NCI-H128 (cell line): Measurements from ENCODE around the gene PSMC3.

Experiments used
- DNase-seq: peaks from one replicate; lab custom pipeline; 2025; ENCODE audit not compliant: unreplicated experiment; lab: John Stamatoyannopoulos, UW

PSMC3 gene

DNA sequence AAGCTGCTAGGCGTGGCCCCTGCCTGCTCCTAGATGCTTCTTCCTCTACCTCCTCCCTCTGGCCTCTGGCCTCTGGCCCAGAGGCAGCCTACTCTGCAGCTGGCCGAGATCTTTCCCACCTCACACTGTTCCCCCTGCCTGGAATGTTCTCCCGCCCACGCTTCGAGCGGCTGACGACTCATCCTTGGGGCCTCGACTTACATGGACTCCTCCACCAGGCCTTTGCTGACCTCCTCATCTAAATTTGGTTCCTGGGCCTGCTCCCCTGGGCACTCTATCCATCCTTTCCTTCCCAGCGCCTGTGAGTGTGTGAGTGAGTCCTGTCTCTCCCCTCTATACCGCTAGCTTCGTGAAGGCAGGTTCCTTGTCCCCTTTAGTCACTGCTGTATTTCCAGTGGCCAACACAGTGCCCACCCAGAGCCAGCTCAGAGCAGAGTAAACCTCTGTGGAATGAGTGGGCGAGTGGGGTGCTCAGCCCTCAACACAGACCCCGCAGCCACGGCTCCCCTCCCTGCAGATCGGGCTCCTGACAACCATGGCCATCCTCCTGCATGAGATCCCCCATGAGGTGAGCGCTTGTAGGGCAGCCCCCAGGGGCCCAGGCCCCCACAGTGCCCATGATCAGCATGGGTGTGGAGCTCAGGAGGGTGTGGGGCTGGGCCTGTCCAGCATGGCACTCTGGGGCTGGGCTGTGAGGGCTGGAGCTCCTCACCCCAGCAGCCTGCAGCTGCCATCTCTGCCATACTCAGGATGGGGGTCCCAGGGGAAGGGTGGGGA is 12.1 kb downstream of the PSMC3 start:
- DNase-seq, result no peak

DNA sequence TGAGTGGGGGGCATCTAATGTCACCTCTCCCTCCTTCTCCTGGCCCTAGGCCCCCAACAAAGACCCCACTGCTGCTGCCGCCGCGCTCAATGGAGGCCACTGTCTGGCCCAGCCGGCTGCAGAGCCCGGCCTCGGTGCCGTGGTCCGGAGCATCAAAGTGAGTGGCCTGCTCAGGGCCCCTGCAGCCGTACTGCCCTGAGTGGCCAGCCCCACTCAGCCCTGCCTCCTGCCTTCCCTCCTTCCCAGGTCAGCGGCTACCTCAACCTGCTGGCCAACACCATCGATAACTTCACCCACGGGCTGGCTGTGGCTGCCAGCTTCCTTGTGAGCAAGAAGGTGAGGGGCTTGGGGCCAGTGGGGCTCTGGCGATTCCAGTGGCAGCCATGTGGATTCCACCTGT is 12.9 kb downstream of the PSMC3 start:
- no peak for DNase-seq

DNA sequence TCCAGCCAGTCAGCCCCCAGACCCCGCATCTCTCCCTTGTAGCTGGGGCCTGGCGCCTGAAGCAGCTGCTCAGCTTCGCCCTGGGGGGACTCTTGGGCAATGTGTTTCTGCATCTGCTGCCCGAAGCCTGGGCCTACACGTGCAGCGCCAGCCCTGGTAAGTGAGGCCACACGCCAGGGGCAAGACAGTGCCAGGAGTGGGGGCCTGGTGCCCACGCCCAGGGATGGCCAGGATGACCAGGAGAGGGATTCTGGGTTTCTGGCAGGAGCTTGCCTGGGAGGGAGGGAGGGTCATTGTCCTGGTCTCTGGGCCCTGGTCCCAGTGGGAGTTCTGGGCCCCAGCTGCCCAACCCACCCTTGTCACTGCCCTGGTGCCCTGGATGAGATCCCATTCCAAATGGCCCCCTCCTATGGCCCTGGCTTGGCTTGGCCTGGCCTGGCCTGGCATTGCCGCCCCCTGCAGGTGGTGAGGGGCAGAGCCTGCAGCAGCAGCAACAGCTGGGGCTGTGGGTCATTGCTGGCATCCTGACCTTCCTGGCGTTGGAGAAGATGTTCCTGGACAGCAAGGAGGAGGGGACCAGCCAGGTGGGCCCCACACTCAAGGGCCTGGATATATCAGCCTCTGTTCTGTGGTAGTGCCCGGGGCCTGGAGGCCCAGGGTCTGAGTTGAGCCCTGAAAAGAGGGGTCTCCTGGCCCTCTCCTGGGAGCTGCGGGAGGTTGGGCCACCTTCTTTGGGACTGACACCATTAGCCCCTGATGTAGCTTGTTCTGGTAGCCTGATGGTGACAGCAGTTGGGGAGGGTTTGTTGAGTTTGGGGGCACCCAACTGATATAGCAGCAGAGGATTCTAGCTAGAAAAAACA is 14.1 kb downstream of the PSMC3 start:
- DNase-seq, result no peak

DNA sequence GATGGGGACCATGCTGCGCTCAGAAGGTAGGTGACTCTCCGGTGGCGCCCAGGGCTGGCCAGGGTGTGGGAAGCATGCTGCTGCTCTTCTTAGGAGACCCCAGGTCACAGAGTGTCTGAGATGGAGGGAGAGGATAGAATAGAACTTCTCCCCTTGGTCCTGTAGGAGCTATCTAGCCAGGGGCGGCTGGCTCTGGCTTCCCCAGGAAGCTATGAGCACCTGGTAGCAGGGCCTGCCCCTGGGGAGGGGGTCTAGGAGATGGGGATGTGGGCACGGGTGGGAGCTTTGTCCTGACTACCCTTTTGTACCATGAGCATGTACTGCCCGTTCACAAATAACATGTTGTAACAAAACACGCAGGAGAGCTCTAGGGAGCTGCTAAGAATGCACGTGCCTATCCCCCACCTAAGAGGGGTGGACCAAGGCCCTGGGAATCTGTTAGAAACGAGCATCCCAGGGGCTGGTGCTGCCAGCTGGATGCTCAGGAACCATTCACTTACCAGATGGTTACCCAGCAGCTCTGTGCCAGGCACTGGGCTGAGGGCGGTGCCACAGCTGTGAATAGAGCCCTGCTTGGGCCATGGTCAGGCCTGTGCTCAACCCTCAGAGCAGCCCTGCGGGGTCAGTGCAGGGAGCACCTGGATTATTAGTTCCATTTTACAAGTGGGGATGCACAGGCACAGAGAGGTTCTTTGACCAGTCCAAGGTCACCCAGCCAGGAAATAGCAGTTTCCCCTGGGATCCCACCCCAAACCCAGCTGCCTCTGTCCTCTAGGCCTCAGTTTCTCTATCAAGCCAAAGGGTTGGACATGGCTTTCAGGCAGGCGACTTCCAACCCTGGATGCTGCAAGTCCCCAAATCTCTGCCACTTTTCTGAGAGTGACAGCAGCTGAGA is 15.6 kb downstream of the PSMC3 start:
- DNase-seq, result no peak

DNA sequence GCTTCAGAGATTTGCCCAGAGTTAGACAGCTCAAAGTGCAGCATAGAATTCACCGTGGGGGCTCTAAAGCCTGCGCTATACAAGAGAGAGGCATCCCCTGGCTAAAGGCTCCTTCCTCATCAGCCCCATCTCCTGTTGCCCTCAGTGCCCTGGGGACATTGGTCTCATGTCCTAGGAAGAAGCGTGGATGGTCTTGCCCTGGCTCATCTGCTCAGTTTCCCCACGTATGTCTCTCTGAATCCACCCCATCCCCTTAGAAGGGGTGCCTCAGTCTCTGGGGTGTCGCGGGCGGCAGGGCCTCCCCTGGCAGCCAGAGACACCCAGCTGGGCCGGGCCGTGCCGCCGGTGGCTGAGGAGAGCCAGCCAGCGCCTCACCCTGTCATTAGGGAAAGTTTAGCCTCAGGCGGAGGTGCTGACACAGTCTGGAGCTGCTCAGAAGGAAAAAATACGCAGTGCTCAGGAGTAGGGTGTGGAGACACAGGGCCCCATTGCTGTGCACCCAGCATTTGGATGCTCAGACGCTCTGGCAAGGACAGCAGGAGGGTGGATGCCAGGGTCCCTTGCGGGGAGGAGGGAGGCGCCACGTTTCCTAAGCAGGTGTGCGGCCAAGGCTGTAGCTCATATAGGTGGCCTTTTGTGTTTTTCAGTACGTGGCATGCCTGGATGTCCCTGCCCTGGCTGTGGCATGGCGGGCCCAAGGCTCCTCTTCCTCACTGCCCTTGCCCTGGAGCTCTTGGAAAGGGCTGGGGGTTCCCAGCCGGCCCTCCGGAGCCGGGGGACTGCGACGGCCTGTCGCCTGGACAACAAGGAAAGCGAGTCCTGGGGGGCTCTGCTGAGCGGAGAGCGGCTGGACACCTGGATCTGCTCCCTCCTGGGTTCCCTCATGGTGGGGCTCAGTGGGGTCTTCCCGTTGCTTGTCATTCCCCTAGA is 16.5 kb downstream of the PSMC3 start:
- no peak for DNase-seq

DNA sequence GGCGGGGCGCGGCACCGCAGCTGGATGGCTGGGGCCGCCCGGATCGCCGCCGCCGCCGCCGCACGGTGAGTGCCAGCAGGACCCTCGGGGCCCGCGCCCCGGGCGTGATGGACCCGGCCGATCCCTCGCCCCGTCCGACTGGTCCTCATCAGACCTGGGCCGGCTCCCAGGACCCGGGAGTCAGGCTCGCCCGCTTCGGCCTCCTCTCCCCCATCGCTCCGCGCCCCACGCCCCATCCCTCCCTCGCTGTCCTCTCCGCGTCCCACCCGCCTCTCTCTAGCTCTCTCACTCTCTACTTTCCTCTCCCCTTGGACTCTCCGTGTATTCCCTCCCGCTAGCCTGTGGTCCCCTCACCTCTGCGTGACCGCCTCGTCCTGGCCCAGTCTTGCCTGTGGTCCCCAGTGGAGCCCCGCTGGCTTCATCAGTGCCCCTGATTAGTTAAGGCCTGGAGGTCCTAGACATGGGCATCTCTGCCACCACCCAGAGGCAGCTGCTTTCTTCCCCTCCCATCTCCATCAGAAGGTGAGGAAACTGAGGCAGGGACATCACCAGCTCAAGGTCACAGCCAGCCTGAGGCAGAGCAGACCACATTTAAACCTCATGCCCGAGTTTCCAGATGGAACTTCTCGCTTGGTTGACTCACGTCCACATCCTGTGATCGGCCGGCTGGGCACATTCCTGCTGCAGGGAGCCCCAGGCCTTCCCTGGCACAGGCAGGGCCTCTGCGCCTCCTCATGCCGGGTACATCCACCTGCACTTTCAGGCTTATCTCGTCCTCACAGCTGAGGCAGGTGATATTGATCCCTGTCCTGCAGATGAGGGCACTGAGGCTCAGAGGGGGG is 17.4 kb downstream of the PSMC3 start:
- no peak for DNase-seq

DNA sequence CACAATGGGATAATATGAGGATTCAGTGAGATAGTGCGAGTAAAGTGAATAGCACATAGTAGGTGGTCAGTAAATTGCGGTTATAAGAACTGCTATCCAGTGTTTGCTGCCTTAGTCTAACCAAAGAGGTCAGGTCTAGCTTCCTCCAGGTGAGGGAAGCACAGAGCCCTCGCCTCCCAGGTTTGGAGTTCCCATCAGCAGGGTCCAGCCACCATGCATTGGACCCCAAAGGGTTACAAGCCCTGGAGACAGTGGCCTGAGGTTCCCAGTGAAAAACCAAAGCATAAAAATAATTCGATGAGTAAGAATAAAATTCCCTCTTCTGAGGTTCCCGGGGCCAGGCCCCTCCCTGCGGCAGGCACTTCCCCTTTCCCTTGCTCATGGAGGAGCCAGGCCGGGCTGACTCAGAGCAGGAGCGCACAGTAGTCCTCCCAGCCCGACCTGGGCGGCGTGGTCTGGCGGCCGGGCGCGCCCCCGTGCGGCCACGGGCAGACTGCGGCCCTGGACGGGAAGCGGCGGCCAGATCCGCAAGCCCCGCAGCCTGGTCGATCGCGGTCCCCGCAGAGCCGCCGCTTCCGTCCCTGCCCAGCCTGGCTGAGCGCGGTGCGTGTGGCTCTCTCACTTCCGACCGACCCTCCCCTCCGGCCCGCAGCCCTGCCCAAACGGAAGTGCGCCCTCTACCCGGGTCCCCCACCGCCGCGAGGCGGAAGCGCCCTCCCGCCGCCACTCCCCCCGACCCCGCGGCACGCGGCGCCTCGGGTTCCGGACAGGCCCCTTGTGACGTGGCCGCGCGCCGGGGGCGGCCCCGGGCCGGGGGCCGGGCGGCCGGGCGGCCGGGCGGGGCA is 18.3 kb downstream of the PSMC3 start, which contains the start of gene SLC39A13:
Gene SLC39A13 (plus strand): TSS at position 845 of the 845 bp plus-strand sequence. CDS start 1,505 bp downstream, outside the sequence.
- DNase-seq, result peak; percentile 89

DNA sequence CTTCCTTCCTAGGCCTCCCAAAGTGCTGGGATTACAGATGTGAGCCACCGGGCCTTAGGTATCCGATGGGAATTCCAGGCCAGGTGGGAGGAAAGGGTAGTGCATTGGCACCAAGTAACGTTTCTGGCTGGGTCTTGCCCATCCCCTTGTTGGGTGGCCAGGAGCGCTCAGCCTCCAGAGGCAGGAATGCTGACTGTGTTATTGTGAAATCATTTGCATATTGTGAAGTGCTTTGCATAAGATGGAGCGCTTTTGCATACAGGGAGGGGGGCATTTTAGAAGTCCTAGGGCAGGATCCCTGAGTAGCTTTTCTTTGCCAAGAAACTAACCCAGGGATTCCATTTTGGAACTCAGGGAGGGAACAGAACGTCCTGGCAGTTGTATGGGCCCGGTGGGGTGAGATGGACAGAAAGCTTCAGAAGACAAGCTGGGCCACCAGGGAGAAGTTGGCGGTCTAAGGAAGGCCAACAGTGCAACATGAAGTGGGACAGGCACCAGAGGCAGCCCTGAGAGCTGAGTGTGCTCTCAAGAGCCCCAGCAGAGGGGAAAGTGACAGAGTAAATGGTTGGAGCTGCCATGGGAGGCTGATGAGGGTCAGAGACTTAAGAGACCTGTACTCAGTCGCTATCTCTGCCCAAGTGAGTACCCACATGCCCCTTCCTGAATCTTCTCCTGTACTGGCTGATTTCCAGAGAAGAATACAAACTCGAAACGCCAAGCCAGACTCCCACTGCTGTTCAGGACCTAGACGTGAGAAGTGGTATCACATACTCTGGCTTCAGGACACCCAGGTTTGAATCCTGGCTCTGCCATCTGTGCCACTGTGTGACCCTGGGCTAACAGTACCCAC is 19.1 kb downstream of the PSMC3 start:
- no peak for DNase-seq

DNA sequence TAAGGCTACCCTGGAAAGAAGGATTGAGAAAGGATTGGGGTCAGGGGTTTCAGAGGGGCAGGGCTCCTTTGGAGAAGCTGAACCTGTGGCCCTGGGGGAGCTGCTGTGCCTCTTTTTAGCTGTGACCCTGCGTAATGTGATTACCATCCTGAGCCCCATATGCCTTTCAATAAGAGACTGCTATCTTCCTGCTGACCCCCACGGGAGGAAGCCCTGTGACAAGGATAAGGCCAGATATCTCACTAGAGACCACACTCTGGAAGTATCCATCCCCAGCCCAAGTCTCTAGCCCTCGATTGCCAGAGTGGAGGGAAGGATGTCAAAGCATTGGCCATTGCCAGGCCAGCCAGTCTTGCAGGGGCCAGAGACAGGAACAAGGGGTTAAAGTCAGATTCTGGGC is 22.7 kb downstream of the PSMC3 start:
- no peak for DNase-seq

DNA sequence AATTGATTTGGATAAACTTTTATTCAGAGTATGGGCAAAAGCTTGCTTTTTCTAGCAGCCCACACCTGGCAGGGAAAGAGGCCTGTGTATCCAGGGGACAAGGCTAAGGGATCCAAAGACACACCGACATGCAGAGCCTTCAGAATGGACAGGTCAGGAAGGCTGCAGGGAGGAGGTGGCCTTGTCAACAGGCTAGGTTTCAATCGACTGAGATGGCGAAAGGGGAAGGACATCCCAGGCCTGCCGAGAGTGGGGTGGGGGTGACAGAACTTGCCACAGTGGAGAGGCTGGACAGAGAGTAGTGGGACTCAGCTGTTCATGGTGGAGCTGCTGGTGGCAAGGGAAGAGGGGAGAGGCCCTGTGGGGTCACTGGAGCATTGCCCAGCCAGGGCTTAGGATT is 23.1 kb downstream of the PSMC3 start:
- no peak for DNase-seq

DNA sequence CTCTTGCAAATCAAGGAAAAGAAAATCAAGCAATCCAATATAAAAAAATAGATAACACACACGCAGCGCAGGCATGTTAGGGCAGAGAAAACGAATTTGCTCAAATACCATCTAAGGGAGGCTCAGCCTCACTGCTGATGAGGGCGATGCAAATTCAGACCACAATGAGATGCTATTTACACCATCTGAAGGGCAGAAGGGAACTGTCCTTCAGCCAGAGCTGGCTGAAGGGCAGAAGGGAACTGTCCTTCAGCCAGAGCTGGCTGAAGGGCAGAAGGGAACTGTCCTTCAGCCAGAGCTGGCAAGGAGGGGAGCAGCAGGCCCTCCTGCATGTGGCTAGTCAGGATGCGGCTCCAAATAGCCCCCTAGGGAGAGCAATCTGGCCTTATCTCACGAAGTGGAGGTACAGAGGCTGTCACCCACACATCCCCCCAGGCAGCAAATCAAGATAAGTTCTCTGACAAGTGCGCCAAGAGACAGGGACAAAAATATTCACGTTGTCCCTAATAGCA is 25.4 kb downstream of the PSMC3 start:
- no peak for DNase-seq

DNA sequence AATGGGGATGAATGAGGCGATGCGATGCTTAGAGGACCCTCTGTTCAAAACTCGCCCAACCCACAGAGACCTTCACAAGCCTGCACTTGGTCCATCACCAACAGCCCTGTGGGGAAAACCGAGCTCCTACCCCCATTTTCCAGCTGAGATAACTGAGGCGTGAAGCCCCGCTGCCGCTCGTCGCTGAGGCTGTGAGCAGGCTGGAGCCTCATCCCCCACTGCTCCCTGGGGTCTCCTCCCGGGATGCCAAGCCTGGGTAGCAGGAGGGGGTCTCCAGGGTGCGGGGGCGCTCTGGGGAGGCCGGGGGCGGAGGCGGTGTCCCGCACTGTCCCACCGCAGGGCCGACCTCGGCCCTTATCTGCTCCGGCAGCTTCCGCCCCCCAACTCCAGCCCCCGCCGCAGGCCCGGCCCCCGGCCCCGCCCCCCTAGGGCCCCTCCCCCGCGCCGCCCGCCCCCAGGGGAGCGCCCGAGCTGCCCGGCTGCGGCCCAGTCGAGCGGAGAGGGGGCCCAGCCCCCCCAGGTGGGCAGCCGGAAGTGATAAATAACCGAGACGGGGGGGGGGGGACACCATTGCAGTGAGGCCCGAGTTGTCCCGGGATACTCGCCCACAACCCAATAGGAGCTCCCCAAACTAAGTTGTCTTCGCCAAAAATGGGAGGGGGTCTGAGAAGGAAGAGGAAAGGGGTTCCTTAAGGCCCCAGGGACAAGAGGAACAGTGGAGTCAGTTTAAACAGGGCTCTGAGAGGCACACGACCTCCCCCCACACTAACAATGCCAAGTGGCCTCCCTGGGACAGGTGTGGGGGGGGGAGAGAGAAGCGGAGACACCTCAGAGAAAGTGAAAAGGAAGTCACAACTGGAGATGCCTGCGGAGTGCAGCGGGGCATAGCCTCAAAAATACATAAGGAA is 26.1 kb downstream of the PSMC3 start:
- DNase-seq, result no peak

DNA sequence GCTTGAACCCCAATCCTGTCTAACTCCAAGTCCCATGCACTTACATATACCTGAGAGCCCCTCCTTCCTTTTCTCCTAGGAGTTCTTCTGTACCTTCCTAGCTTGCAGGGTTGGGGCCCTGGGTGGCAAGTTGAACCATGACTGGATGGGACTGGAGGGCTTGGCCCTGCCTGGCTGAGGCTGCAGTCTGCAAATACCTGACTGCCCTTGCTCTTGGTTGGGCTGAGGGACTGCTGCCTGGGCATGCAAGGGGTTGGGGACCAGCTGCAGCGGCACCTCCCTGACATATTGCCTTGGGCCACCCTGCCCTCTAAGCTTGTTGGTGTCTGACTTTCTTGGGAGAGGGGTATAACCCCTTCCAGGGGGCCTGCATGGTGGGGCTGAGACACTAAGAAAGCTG is 27.7 kb downstream of the PSMC3 start:
- no peak for DNase-seq

DNA sequence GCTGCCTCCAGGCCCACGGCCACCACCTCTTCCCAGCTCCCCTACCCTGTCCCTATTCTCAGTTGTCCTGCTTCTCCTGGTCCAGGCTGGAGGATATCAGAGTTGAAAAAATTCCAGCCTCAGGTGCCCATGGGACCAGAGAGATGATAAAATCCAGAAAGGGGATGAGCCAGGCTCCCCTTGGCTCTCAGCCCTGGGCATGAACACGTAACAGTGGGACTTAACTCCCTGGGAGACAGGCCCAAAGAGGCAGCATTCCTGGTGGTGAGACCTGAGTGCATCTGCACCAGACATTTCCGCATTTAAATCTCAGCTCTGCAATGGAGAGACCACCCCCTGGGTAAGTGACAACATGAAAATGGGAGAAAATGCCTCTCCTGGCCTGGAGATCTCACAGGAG is 28.2 kb downstream of the PSMC3 start:
- DNase-seq, result no peak

DNA sequence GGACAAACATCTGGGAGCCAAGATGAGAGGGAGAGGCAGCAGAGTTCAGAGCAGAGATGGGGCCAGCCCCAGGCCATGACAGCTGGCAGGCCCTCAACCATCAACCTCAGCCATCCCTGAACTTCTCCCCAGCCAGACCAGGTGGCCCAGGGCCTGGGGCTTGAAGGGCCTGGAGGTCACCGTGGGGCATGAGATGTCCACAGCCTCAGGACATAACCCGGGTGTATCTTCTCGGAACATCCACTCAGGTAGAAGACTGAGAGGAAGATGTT is 30.3 kb downstream of the PSMC3 start:
- no peak for DNase-seq

DNA sequence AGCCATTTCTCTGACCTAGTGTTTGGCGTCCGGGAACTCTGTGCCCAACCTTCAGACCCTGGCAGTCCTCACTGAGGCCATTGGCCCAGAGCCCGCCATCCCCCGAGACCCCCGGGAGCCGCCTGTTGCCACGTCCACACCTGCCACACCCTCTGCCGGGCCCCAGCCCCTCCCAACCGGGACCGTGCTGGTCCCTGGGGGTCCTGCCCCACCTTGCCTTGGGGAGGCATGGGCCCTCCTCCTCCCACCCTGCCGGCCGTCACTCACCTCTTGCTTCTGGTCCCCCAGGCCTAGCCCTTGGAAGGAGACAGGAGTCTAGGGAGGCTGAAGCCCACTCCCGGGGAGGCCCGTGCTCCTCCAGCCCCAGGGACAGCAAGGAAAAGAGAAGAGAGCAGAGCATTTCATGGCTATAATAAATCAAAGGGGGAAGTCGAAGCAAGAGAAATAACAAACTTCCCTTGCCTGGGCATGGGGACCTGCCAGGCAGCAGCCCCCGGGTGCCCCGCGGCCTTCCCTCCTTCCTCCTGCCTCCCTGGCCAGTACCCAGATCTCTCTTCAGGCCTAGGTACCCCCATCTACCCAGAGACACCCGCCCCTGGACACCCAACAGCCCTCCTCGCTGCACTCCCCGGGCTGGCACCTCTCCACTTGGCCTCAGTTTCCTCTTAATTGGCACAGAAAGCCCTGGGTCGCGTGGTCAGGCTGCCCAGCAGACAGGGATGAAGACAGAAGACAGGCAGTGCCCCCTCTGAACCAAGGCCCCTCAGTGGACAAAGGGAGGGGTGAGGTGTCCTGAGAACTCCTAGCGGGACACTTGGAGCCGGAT is 30.8 kb downstream of the PSMC3 start:
- no peak for DNase-seq
